ENCODE data around the gene BAHCC1.

The BAHCC1 gene

DNA sequence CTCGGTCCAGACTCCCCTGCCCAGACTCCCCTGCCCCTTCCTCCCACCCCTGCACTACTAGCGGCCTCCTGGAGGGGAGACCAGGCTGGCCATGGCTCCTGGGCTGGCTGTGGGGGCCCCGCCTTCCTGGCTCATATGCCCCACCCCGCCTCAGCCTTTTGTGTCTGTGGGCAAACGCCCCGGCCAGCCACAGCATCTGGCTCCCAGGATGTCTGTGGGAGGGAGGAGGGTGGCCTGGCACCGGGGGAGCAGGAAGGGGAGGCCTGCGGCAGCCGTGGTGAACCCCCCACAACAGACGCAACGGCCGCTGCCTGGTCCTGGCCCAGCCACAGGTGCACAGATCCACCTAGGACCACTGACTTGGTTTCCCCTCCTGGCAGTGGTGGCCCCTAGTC lies 32.9 kb downstream of the BAHCC1 start:
- no peak for DNase-seq

DNA sequence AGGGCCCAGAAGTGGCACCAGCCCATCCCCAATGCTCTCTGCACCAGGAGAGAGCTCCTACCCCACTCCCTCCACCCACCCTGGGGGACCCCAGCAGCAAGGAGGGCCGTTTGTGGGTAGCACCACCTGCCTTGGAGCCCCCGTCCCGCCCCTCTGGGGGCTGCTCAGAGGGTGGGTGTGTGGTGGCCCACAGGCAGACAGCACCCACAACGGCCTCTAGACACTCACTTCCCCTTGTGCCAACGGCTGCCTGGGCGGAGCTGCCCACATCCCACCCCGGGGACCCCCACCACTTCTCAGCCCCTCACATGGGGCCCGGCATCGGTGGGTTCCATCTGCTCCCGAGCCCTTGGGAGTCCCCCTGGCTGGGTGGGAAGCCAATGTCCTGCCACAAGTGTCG lies 33.3 kb downstream of the BAHCC1 start:
- no peak for DNase-seq

DNA sequence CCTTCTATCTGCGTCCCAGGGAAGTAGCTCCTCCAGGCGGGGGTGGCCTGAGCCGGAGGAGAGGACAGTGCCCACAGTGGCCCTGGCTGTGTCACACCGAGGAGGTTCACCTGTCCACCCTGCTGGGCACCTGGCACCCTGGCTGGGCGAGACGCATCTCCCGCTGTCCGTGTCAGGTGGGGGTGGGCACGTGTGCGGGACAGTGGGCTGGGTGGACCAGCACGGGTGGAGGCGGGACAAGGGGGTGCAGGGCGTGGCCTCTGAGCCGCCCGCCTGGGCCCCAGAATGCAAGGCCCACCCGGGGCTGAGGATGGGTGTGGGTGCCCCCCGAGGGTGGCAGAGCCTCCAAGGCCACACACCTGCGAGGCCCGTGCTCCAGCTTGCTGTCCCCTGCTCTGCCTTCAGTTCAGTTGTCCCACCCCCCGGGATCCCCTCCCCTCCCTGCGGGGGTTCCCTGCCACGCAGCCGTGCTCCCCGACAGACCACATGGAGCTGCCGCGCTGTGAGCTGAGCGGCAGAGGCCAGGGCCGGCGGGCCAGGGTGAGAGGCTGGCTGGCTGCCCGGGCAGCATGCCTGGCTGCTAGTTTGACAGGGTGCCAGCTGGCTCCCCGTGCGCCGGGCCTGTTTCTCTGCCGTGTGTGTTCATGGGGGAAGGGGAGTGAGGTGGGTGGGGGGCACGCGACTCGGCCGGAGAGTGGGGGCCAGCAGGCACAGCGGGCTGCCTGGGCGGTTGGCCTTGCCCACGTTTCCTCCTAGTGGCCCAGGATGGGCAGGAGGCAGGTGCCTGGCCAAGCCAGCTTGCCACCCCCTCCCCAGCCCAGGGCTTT lies 33.9 kb downstream of the BAHCC1 start:
- DNase-seq: no peak

DNA sequence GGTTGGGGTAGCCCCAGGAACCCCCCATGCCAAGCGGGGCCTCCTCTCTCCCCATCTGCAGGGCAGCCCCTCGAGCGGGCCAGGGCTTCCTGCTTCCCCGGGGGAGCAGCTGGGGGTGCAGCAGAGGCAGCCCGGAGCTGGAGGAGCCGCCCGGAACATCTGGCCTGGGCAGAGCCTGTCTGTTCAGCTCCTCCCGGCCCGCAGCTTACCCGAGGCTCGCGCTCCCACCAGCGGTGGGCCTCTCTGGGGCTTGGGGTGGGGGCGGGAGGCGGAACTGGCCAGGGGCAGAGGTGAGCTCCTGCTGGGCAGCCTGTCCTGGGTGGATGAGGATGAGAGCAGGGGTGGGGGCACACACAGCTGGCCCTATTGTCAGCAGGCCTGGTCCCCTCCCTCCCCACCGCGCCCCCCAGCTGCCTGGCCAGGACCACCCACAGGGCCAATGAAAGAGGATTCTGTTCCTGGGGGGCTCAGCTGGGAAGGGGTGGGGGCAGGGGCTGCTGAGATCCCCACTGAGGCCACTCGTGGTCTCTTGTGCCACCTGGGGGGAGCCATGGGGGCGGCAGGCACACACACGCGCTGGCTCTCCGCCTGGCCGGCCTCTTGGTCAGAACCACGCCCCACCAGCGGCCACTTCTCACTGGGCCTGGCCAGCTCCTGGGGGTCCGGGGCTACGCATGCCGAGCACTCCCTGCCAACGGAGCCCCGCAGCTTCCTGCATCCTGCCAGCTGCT lies 34.7 kb downstream of the BAHCC1 start:
- no peak for DNase-seq

DNA sequence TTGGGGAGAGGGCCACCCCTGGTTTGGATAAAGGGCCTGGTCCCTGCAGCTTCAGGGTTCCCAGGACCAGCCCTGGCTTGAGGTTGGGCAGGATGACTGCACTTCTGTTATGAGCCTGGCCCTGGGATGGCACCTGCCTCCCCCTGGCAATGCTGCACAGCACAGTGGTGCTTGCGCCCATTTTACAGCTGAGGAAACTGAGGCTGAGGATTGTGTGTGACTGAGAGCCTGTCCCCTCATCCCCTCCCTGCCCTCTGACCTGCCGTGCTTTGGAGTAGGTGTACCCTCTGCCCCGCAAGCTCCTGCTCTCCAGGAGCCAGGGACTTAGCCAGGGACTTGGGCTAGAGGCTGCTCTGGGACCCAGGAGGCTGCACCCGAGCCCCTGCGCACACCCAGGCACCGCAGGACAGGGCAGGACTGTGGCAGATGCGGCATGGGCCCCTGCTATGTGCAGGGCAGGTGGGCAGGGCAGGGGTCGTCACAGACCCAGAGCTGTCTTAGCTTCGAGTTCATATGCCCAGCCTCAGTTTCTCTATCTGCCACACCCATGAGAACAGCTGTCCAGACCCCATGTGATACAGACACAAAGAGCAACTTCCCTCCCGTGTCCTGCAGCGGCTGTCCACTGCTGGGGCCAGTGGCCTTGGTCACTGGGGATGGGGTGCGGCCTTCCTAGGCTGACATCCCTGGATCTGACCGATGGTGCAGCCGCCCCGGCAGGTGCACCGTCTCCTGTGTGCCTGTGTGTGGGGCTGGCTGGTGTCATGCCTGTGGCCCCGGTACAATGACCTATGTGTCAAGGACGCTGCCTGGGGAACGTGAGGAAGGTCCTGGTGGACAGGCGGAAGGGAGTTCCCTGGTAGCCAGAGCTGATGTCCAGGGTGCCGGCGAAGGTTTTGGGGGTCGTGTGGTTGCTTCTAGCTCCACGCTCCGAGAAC lies 36.6 kb downstream of the BAHCC1 start:
- DNase-seq: no peak

DNA sequence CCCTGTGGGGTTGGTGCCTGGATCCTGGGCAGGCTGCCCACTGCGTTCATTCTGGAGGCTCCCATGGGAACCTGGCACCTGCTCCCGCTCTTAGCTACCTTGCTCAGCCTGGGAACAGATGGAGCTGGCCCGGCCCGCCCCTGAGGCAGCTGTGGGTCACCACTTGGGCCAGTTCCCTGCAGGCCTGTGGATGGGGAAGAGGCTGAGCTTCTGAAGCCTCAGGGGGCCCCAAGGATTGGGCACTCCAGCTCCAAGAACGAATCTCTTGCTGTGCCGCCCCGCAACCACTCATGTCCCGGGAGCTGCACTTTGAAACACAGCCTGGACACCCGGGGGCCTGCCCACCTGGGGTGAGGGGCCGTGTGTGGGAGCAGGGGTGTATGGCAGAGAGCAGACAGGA lies 37.7 kb downstream of the BAHCC1 start:
- no peak for DNase-seq

DNA sequence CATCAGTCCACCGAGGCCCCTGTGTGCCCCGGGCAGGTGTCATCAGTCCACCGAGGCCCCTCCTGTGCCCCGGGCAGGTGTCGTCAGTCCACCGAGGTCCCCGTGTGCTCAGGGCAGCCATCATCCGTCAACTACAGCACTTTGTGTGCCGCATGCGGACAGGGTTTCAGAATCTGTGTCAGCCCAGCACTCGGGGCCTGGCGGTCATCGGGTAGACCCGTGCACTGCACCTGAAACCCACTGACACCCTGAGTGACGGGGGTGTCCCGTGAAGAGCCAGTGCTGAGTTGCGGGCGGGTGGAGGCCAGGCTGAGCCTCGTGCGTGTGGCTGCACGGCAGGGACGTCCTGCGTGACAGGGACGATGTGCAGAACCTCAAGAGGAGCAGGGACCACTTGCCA lies 38.4 kb downstream of the BAHCC1 start:
- no peak for DNase-seq

DNA sequence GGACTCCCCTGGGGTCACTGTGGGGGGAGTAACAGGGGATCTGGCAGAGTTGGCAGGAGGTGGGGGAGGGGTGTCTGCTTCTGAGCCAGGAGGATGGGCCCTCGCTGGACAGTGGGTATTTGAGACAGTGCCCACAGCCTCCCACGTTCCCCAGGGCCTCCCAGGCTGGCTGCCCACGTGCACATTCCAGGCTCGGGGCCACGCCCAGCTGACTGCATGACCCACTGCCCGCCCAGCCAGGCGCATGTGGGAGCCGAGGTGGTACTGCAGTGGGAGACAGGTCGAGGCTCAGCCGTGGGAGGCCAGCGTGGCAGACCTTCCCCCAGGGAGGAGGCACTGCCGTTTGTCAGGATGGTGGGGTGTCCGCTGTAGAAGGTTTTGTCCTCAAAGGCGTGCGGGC lies 38.8 kb downstream of the BAHCC1 start:
- no peak for DNase-seq

DNA sequence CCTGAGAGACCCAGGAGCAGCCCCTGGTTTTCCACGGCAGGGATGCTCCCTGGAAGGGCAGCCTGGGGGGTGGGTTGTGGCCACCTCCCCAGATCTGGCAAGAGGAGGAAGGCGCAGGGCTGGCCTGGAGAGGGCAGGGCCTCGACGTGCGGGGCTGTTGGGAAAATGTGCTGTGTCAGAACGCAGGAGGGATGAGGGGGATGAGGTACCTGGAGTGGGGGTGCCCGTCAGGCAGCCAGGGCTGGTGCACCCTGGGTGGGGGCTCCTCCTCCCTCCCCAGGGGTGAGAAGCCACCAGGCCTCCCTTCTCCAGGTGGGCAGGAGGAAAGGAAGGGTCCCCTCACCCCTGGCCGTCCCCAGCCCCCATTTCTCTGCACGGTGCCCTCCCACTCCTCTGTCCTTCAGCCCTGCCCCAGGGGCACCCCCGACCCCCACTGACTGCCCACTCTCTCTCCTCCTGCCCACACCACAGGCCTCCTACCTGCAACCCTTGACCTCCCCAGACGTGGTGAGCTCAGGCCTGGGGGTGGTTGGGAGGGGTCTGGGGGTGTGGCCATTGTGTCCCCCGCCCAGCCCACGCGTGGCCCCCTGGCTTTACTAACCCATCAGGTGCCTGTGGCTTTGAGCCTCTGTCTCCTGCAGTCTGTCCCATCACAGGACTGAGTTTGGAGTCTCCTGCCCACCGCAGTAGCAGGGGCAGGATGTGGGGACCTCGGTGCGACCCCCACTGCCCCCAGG lies 39.6 kb downstream of the BAHCC1 start:
- DNase-seq: no peak

DNA sequence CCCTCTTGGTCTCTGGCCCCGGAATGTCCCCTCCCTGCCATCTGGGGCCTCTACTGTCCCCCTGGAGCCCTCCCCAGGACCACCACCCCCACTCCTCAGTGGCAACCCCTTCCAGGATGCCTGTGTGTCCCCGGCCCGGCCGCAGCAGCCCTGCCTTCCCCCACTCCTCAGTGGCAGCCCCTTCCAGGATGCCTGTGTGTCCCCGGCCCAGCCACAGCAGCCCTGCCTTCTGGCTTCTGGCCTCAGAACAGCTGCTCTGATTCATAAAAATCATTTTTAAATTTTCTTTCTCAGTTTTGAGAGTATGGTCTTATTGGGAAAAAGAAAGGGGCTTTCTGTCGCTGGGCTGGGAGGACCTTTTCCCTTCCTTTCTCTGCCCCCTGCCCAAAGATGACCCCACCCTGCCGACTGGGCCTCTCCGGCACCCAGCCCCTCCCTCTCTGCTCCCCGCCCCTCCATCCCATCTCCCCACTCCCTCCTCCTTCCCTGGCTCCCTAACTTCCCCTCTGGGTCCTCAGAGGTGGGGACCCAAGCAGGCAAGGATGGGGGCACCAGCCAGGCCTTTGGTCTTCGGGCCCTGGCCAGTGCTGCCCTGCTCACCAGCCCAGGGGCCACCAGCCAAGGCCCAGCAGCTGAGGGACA lies 40.5 kb downstream of the BAHCC1 start:
- no peak for DNase-seq

DNA sequence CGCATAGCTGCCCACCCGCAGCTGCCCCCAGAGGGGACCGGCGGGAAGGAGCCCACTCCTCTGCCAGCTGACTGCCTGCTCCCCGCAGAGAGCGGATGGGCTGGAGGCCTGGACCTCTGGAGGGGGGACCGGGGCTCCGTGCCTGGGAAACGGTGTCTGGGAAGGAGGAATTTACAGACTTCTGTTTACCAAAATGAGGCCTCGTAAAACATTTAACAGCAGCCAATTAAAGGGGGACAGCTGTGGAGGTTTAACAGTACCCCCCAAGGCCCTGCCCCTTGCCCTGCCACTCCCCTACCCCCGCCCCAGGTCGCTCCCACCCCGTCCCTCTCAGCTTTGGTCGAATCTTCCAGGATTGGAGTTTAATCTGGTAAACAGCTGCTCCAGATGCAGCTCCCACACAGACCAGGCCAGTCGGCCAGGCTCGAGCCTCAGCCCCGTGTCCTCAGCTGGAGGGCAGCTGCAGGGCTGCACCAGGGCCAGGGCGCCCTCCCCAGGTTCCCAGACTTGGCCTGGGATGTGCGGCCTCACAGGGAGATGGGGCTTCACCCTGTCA lies 41.1 kb downstream of the BAHCC1 start:
- DNase-seq: no peak

DNA sequence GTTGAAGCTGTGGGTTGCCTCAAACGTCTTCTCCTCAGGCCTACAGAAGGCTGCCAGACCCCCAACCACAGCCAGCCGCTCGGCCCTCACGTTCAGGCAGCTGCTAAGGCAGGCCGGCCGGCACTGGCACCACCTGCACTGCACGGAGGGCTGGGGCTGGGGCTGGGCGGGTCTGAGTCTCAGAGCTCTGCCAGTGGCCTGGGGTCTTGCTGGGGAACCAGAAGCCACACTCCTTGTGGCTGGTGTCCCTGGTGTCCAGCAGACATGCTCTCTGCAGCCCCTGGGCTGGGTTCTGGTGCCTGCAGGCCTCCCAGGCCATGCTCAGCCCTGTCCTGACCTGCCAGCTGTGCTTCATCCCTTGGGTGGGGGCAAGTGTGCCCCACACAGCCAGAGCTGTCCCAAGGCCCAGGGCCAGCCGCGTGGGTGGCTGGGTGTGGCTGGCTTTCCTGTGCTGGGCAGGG lies 42.0 kb downstream of the BAHCC1 start:
- DNase-seq: no peak

DNA sequence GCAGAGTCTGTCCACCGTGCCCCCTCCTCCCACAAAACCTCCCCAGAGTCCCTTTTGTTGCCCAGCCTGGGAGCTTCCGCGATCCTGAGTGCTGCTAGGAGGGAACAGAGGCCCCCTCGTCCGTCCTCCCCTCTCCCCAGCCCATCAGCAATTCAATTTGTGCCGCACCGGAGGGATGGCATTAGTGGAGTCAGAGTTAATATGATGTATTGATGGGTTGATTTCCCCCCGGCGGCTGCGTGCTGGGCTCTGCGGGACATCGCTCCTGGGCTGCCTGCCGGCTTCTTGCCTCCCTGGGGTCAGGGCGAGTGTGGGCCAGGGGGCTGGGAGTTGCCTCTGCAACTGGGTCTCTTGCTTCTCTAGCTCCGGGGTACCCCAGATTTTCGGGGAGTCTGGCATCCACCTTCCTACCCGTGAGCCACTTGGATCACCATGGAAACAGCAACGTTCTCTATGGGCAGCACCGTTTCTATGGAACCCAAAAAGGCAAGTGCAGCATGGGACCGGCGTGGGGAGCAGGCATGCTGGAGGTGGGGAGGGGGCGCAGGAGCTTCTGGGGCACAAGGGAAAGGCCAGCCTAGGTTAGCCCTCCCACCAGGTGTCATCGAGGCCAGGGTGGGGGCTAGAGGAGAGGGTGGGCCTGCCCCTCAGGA lies 42.9 kb downstream of the BAHCC1 start:
- no peak for DNase-seq

DNA sequence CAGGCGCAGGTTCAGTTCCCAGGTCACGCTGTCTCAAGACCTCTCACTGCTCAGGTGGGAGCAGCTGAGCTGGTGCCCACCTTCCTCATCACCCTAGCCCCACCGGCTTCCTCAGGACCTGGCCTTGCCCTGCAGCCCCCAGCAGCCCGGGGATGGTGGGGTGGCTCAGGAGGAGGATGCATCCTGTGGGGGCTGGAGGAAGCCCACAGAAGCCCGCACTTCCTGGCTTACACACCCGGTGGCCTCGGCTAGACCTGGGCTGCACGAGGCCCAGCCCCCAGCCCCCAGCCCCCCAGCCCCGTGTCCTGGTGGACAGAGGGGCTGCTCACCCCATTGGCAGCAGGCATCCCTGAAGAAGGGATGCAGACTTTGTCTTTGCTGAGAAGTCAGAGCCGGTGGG lies 43.4 kb downstream of the BAHCC1 start:
- DNase-seq: no peak

DNA sequence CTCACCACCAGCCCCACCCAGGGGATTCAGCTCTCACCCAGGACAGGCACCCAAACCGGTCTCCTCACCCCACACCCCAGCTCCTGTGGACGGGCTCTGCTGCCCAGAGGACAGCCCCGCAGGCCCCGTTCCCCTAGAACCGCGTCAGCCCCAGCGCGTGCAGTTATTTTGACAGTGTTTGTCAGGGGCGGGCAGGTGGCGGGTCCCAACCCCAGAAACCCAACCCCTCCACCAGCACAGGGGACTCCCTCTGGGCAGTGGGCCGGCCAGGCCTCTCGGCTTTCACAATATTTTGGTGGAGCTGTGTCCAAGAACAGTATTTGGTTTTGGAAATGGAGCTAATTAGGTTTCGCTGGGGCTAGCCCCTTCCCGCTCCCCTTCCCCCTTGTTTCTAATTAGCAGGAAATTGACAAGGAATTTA lies 44.8 kb downstream of the BAHCC1 start:
- DNase-seq: no peak

DNA sequence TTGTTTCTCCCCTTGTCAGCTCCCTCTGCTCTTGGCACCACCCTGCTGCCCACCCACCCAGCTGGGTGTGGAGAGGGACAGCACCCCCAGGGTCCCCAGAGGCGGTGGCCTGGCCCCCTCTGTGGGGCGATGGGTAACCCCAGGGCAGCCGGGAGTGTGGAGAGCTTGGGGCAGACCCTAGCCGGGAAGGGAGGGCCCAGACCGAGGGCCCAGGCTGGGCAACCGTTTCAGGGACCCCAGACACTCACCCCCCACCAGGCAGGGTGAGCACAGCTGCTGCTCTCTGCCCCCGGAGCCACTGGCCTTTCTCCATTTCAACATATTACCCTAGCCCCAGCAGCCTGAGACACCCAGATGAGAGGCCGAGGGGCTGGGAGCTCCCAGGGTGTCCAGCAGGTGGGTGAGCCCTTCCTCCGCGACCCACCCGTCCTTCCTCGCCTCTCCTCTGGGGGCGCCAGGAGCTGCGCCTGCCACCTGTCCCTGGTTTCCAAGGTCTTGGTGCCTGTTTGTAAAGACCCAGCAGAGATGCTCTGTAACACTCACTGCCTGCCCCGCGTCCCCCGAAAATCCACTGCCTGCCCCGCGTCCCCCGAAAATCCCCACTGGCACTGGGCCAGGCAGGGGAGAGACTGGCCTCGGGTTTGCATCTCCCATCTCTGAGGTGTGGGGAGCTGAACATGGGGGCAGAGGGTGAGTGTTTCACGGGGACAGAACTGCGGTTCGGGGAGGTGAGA lies 45.4 kb downstream of the BAHCC1 start:
- no peak for DNase-seq

DNA sequence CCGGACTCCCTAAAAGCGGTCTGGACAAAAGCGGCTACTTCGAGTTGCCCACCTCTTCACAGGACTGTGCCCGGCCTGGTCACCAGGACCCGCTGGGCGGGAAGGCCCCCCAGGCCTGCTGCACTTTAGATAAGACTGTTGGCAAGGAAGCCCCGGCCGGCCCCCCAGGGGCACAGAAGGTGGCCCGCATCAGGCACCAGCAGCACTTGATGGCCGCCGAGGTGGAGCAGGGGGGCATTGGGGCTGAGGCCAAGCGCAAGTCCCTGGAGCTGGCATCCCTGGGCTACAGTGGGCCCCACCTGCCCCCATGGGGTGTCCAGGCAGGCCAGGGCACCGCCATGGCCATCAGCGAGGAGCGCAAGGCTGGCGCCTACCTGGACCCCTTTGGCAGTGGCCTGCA lies 47.5 kb downstream of the BAHCC1 start:
- DNase-seq: no peak

DNA sequence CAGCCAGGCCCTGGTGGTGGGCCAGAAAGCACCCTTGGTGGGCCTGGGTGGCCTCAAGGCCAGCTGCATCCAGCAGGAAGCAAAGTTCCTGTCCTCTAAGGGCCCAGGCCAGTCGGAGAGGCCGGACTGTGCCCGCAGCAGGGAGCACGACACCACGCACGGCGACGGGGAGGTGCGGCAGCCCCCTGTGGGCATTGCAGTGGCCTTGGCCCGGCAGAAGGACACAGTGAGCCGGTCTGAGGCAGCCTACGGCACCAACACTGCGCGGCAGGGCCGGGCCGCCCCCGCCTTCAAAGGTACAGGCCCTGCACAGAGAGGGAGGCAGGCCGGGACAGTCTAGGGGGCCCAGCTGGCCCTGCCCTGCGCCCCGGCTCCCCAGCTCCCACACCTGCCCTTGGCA lies 48.0 kb downstream of the BAHCC1 start:
- no peak for DNase-seq

DNA sequence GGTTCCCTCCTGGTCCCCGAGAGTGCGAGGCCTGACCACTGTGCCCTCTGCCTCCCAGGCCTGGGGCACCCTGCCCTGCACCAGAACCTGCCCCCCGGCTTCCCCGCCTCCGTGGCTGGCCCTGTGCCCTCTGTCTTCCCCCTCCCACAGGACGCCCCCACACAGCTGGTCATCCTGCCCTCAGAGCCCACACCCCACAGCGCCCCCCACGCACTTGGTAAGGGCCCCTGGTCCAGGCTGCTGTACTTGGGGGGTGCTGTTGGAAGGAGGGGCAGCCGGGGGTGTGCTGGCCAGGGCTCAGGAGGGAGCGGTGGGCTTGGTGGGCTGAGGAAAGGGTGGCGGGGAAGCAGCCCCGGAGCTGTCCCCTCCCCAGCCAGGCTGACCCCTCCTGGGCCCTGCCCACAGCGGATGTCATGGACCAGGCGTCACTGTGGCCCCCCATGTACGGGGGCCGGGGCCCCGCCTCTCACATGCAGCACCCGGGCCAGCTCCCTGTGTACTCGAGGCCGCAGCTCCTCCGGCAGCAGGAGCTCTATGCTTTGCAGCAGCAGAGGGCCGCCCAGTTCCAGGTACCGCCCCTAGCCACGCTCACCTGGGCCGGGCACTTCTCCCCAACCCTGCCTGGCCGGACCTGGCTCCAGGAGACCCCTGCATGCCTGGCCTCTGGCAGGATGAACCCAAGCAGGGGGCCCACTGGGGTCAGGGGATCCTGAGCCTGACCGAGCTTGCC lies 49.5 kb downstream of the BAHCC1 start:
- no peak for DNase-seq

Data from T-helper 2 cell (primary cell).